DOHH2 (cell line): Measurements from ENCODE around the gene DUSP3.

Experiments
- H3F3A ChIP-seq: fragments of 200-600 bp; sonication (generic), shearing (Covaris generic); 2 replicates; pipeline ENCODE4 v1.6.0; 2016; ENCODE audit warnings: antibody characterized with exemption, mild to moderate bottlenecking; ENCODE audit not compliant: control insufficient read depth, insufficient read depth
- H3K27ac ChIP-seq: fragments of 200-600 bp; sonication (generic); 2 replicates; pipeline ENCODE4 v1.5.1; 2014; ENCODE audit warnings: low read depth, mild to moderate bottlenecking, low read length, moderate library complexity
- H3K27me3 ChIP-seq: fragments of 200-600 bp; sonication (generic); 2 replicates; pipeline ENCODE4 v1.6.1; 2014; ENCODE audit warnings: mild to moderate bottlenecking, low read length, mixed read lengths; ENCODE audit not compliant: control insufficient read depth
- H3K36me3 ChIP-seq: fragments of 200-600 bp; sonication (generic); 2 replicates; pipeline ENCODE4 v1.6.1; 2014; ENCODE audit warnings: mild to moderate bottlenecking, low read length, moderate library complexity, mixed read lengths; ENCODE audit not compliant: control insufficient read depth
- H3K4me1 ChIP-seq: fragments of 200-600 bp; sonication (generic); 2 replicates; pipeline ENCODE4 v1.6.1; 2014; ENCODE audit warnings: mild to moderate bottlenecking, low read length, mixed read lengths; ENCODE audit not compliant: control insufficient read depth
- H3K4me2 ChIP-seq: fragments of 200-600 bp; sonication (generic); 2 replicates; pipeline ENCODE4 v1.6.0; 2014; ENCODE audit warnings: mild to moderate bottlenecking, low read length, moderate library complexity
- H3K4me3 ChIP-seq: fragments of 200-600 bp; sonication (generic); 2 replicates; pipeline ENCODE4 v1.5.1; 2014; ENCODE audit warnings: mild to moderate bottlenecking, low read length, mixed read lengths
- H3K79me2 ChIP-seq: fragments of 200-600 bp; sonication (generic); 2 replicates; pipeline ENCODE4 v1.6.1; 2014; ENCODE audit warnings: mild to moderate bottlenecking, low read length, mixed read lengths; ENCODE audit not compliant: control insufficient read depth
- H3K9me2 ChIP-seq: fragments of 200-600 bp; sonication (generic); replicated peaks from 2 replicates; pipeline ENCODE4 v1.6.1; 2014; ENCODE audit warnings: mild to moderate bottlenecking, low read length, mixed read lengths; ENCODE audit not compliant: control insufficient read depth
- H3K9me3 ChIP-seq: fragments of 200-600 bp; sonication (generic); 2 replicates; pipeline ENCODE4 v1.6.1; 2014; ENCODE audit warnings: antibody characterized with exemption, low read length, mixed read lengths; ENCODE audit not compliant: control insufficient read depth, insufficient read depth
- H4K20me1 ChIP-seq: fragments of 200-600 bp; sonication (generic); 2 replicates; pipeline ENCODE4 v1.6.0; 2014; ENCODE audit warnings: low read depth, mild to moderate bottlenecking, antibody characterized with exemption, low read length, moderate library complexity; ENCODE audit not compliant: control insufficient read depth, insufficient read depth
- EZH2phosphoT487 ChIP-seq: fragments of 200-600 bp; sonication (generic); IDR thresholded peaks from 2 replicates; pipeline ENCODE4 v1.6.1; 2017; ENCODE audit warnings: borderline replicate concordance, mild to moderate bottlenecking, antibody characterized with exemption, low read length, moderate library complexity, mixed read lengths
- TF ChIP-seq, protein P1 (sequence below): fragments of 200-600 bp; sonication (generic); IDR thresholded peaks from one replicate; pipeline ENCODE4 v1.5.1; 2014; ENCODE audit warnings: antibody characterized with exemption, mild to moderate bottlenecking, low read depth, low read length; ENCODE audit not compliant: poor library complexity, severe bottlenecking

The DUSP3 gene

DNA sequence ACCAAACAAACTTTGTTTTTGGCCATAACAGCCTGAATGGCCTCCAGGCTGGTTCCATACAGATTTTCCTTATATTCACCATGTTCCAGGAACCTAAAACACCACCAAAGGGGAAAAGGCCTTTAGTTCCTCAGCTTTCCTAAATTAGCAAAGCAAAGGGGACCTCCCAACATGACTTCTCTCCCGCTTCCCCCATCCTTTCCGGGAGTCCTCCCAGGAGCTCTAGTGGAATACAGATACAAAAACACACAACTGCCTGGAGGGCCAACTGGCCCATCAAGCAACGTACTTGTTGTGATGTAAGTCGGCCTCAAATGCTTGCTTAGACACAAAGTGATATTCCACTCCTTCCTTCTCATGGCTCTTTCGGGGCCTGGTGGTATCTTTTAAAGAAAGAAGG is 32.0 kb upstream of the DUSP3 start:
- Histone ChIP-seq H3K79me2 (no peaks in the 10 kb centered on the region), H3K27me3 (peaks cover 4% of the 10 kb centered on the region; the same call in 1 of the 2 replicates), H3K36me3 (no peaks in the 10 kb centered on the region), H3K9me2 (no peaks in the 10 kb centered on the region), H3K4me3 (no peak overlapping the region), H3F3A (no peaks in the 10 kb centered on the region), H3K27ac (no peak overlapping the region), H3K4me1 (no peaks in the 10 kb centered on the region), H3K4me2 (no peak overlapping the region), H4K20me1 (no peaks in the 10 kb centered on the region), H3K9me3 (no peaks in the 10 kb centered on the region)
- no peak for TF ChIP-seq EZH2phosphoT487
- TF ChIP-seq, protein P1, sequence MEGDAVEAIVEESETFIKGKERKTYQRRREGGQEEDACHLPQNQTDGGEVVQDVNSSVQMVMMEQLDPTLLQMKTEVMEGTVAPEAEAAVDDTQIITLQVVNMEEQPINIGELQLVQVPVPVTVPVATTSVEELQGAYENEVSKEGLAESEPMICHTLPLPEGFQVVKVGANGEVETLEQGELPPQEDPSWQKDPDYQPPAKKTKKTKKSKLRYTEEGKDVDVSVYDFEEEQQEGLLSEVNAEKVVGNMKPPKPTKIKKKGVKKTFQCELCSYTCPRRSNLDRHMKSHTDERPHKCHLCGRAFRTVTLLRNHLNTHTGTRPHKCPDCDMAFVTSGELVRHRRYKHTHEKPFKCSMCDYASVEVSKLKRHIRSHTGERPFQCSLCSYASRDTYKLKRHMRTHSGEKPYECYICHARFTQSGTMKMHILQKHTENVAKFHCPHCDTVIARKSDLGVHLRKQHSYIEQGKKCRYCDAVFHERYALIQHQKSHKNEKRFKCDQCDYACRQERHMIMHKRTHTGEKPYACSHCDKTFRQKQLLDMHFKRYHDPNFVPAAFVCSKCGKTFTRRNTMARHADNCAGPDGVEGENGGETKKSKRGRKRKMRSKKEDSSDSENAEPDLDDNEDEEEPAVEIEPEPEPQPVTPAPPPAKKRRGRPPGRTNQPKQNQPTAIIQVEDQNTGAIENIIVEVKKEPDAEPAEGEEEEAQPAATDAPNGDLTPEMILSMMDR: no peak

DNA sequence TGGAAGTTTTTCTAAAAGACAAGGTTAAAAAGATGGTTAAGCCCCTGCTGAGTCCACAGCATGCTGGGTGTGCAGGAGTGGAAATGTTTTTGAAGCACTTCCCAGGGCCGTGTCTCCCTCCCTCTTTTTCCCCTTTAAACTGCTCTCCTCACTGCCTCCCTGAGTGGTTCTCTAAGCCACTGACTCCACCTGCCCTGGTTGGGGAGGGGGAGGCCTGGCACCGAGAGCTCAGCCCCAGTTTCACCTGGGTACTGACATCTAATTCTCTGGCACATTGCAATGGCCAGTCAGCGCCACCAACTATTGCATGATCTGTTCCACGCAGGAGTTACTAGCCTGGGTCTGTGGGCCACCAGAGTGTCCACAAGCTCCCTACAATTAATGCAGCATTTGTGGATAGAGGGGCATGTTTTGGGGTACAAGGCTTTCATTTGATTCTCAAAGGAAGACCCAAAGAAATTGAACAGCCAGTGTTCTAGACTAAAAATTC is 31.5 kb upstream of the DUSP3 start:
- Histone ChIP-seq H3K9me3 (no peaks in the 10 kb centered on the region), H3K4me3 (no peak overlapping the region), H3K27ac (no peak overlapping the region), H4K20me1 (no peaks in the 10 kb centered on the region), H3K27me3 (peaks cover 4% of the 10 kb centered on the region; the same call in 1 of the 2 replicates), H3K4me2 (no peak overlapping the region), H3K4me1 (no peaks in the 10 kb centered on the region), H3K9me2 (no peaks in the 10 kb centered on the region), H3K79me2 (no peaks in the 10 kb centered on the region), H3F3A (no peaks in the 10 kb centered on the region), H3K36me3 (no peaks in the 10 kb centered on the region)
- TF ChIP-seq, protein P1: no peak
- TF ChIP-seq EZH2phosphoT487: no peak

DNA sequence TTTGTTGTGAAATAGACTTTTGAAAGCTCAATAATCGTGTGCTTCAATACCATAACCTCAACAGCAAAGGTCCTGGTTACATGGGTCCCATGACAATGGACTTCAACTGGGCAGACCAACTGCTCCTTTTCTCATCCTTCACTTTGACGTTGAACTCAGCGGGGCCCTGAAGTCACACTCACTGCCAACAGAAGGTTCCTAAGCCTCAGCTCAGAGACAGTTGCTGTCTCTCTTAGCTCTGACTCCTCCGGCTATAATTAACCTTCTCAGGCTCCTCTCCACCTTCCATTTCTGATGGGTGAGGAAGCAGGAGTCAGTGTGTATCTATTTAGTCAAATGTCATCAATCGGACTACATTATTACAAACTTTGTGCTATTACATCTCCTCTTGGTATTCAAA is 30.3 kb upstream of the DUSP3 start:
- Histone ChIP-seq H4K20me1 (no peaks in the 10 kb centered on the region), H3K9me2 (no peaks in the 10 kb centered on the region), H3K27me3 (peaks cover 5% of the 10 kb centered on the region), H3K4me2 (no peak overlapping the region), H3K4me1 (no peaks in the 10 kb centered on the region), H3F3A (no peaks in the 10 kb centered on the region), H3K4me3 (no peak overlapping the region), H3K9me3 (no peaks in the 10 kb centered on the region), H3K27ac (no peak overlapping the region), H3K79me2 (no peaks in the 10 kb centered on the region), H3K36me3 (no peaks in the 10 kb centered on the region)
- TF ChIP-seq EZH2phosphoT487: no peak
- TF ChIP-seq, protein P1: no peak
